HK-2 (cell line): ENCODE measurements around the gene MTMR3.

Source experiments
- DNase-seq: peaks from one replicate; pipeline ENCODE4 v3.0.0-alpha.2; 2018; ENCODE audit not compliant: unreplicated experiment

MTMR3 gene

DNA sequence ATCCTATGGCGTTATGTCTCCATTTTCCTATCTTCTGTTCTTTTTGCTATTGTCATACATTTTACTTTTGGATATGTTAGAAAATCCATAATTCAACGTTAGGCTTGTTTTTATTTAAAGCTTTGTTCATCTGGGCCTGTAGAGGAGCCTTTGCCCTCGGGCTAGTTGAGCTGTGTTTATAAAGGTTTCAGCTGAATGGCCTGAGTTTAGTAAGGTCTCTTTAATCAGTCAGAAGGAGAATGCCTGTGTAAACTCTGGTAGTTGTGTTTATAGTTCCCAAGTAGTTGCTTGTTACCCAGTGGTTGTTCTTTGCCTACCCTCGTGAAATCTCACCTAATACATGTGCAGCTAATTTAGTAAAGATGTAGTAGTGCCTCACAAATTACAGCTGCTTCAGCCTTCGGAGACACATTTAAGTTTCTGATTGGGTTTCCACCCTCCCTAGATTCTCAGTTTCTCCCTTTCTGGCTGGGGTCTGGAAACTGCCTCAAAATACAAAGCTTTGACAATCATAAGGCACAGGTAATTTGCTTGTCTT lies 33.1 kb downstream of the MTMR3 start:
- DNase-seq = no peak

DNA sequence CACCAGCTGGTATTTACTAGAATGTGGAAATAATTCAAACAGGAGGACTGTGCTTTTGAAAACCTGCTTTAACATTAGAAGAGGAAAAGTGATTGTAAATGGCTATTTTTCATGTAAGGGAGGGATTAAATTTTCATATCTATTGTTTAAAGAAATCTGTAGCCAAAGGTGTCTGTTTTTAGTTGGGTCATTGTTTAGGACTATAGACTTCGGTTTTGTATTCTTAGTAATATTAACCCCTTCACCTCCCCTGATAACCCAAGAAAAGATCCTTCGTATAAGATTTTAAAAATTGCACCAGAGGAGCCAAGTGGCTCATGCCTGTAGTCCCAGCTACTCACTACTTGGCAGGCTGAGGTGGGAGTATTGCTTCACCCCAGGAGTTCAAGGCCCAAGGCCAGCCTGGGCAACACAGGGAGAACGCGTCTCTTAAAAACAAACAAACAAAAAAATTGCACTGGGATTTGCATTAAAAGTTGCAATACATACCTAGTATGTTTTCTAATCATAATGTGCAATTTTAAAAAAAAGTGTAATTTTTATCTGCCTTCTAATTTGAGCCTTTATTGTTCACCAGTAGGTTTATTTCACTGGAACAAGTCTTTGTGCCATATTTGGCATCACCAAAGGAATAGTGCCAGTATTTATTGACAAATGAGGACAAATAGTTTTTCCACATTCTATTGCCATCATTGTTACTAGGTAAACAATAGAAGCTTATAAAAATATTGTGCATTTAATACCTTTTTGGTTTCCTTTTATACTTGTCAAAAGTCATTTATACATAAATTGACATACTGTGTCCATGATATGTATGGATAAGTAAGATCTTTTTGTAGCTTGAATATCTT lies 34.3 kb downstream of the MTMR3 start:
- DNase-seq = no peak

DNA sequence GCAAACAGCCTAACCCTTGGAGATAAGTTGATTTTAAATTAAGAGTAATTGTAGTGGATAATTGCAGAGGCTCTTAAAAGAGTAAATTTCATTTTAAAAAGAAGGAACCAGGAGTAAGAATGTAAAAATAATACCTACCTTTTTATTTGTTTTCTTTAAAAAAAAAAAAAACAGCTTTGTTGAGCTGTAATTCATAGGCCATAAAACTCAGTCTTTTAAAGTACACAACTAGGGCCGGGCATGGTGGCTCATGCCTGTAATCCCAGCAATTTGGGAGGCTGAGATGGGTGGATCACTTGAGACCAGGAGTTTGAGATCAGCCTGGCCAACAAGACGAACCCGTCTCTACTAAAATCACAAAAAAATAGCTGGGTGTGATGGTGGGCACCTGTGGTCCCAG lies 42.4 kb downstream of the MTMR3 start:
- DNase-seq = no peak

DNA sequence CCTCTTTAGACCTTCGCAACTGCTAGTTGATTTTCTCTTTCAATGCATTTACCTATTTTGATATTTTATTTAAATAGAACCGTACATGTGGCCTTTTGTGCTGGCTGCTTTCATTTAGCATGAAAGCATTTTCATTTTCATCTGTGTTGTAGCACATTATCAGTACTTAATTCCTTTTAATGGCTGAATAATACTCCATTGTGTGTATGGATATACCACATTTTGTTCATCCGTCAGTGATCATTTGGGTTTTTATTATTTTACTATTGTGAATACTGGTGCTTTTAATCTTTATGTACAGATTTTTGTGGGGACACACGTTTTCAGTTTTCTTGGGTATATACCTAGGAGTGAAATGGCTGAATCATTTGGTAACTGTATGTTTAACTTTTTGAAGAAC lies 43.1 kb downstream of the MTMR3 start:
- DNase-seq = no peak

DNA sequence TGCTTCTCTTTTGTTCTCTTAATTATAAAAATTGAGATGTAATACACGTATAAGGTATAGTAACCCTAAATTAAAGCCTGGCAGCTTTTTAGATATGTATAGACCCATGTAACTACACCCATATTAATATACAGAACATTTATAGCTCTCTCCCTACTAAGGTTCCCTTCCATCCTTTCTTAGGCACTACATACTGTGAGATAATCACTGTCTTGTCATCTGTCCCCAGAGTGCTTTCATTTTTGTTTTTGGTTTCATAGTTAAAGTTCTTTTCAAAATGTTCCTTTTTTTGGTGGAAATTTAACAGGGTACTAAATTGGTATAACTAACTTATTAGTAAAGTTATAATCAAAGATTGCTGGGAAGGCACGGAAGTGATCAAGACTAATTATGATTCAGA lies 49.2 kb downstream of the MTMR3 start:
- DNase-seq = no peak

DNA sequence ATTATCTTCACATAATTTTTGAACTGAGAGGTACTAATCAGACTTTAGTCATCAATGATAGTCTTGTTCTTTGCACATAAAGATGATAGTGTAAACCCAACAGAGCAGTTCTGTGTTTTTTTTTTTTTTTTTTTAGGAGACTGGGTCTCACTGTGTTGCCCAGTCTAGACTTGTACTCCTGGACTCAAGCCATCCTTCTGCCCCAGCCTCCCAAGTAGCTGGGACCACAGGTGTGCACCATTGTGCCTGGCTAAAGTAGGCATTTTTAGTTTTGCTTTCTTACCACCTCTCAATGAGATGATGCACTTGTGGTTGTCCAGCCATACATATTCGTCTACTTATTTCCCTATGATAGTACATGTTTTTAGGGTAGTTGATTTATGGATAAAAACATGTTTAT lies 50.6 kb downstream of the MTMR3 start:
- no peak for DNase-seq

DNA sequence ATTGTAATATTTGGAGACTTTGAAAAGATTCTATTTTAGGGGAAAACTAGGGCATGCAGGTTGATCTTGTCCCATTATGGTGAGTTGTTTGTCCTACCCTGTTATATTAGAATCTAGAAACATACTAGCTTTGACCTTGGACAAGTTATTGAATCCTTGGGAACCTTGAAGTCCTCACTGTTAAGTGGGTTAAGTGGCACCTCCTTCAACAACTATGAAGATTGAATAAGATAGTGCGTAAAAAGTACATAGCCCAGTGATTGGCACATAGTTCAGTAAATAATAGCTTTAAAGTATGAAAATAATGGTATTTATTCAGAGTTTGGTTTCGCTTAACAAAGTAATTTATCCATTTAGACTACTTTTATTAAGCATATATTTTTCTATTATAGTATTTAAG lies 51.6 kb downstream of the MTMR3 start:
- no peak for DNase-seq

DNA sequence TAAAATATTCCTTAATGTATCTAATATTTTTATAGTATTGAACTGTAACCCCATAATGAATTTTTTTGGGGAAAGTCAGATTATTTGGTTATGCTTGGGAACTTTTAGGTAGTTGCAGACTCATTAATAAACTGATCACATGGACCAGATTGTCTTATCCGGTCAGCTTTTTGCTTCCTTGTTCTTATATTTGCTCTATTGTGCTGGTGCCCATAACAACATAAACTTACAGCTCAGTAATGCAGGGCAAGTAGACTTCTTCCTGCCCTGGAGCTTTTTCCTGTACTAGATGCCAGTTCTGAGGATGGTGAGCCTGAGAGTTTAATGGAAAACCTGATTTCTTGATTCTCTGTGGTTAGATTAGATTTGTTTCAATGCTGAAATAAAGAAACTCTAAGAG lies 53.2 kb downstream of the MTMR3 start:
- no peak for DNase-seq

DNA sequence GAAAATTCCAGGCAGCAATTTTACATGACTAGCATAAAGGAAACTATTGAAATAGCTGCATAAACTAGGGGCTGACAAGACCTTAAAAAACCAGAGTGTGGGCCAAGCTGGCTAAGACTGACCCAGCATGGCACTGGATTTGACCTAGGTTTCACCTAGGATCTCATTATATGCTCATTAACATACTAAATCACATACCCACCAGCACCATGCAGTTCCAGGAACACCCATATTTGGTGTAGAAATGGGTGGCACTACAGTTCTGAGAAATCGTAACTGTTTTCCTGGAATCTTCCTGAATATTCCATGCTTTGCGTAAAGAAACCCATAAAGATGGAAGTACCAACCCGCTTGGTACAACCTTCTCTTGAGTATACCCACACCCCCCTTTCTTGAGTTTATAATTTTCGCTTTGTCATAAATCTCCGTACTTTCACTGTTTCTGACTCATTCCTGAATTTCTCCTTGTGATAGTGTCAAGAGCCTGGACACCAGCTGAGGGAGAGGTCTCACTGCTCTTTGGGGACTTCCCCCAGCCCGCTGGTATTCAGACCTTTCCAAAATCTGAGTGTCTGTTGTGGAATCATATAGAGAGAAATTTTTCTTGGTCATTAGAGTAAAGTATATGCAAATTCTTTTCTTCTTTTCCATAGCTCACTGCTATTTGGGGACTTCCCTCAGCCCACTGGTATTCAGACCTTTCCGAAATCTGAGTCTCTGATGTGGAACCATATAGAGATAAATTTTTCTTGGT lies 55.1 kb downstream of the MTMR3 start:
- no peak for DNase-seq

DNA sequence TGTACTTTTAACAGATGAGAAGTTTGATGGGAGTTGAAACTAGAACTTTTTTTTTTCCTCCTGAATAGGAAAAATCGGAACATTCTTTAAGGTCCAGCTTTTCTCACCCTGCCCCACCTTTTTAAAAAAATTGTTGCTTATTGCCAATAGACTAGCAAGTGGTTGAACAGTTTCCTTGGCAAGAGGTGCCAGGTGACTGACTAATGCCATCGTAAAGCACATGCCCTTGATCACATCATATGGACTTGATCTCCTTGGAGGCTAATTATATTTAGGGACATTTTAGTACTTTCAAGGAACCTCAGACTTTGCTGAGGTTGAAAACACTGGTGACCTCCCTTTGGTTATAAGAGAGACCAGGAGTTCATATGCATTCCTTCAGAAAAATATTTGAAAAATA lies 57.6 kb downstream of the MTMR3 start:
- no peak for DNase-seq

DNA sequence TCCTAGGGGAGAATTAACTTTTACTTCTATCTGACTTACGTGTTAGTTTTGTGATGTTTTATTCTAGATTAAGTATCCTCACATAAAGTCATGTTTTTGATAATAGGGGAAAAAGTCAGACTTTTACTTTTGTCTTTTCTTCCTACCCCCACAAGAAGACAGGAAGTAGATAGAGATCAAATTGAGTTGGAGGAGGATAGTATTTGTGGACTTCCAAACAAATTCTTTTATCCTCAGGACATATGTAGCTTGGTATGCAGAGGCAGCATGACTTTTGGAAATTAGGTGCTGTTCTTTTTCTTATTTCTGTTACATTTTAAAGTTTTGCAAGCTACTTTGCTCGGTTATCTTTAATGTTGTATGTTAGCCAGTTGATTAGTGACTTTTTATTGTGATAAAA lies 61.4 kb downstream of the MTMR3 start:
- no peak for DNase-seq

DNA sequence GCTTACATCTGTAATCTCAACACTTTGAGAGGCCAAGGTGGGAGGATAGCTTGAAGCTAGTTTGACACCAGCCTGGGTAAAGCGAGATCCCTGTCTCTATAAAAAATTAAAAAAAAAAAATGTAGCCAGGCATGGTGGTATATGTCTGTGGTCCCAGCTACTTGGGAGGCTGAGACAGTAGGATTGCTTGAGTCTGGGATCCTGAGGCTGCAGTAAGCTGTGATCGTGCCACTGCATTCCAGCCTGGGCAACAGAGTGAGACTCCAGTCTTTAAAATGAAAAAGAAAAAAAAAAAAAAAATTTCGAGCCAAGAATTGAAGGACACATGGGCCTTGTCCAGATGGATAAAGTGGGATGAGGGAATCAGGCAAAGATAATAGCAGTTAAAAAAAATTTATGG lies 62.5 kb downstream of the MTMR3 start:
- DNase-seq = no peak

DNA sequence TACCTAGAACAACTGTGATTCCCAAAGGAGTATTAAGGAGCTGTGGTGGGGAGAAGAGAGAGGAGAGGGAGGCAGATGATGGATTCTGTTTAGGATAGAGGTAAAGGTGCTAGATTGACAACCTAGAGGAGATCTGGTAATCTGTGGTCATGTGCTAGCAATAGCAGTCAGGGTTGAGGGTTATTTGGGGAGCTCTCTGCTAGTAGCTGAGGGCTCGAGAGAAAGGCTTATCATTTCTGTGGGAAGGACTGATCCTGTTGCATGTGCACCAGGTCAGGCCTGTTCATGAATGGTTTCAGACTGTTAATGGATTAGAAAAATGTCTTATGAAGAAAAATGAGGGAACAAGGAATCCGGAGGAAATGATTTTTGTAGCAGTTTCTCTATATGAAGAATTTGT lies 63.2 kb downstream of the MTMR3 start:
- DNase-seq = no peak

DNA sequence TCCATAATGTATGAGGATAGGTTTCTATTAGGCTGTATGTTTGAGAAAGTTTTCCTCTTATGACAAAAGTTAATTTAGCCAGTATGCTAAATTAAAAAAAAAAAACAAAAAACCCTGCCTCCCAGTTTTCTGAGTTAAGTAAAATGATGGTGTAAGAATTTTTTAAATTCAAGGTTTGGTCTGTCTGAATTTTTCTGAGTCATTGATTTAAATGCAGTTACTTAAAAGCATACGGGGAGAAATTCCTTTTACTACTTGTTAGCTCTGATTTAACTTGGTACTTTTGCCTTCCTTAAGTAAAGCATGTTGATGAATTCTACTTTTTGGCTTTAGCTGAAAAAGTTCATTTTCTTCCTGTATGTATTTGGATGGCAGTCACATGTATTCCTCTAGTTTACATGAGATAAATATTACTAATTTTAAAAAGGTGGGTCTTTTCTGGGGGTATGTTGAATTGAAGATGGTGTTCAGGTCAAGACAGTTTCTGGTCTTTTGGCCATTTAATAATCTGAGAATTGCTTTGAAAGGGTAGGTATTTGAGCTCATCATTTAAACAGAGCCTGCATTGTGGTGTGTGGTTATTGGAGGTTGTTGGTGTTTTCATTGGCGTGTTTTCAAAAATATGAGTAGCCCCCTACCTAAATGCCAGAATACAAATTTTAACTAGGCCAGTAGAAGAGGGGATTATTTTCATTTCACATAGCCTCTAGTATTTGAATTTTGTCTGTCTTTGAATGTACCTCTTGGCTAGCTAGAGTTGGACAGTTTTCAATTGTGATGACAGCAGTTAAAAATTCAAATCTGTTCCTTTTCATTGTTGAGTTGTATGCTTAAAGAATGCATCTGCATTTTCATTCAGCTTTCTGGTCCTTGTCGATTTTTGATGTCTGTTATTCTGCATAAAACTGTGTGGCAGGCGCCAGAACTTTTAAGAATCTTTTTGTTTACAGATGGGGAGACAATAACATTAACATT lies 64.7 kb downstream of the MTMR3 start:
- no peak for DNase-seq

DNA sequence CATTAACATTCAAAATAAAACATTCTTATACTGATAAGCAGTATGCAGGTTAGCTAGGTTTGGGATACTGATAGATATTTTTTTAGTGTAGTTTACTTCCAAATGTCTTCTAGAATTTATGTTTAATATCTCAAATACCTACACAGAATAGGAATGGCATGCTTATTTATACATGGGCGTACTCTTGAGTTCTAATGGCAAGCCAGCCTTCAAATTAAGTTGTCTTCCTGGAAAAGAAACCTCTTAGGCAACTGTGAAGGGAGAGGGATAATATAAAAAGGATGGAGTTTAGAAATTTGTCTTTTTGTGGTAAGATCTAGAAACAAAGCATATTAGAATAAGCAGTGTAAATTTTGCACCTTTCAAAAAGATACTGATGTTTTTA lies 65.4 kb downstream of the MTMR3 start:
- no peak for DNase-seq

DNA sequence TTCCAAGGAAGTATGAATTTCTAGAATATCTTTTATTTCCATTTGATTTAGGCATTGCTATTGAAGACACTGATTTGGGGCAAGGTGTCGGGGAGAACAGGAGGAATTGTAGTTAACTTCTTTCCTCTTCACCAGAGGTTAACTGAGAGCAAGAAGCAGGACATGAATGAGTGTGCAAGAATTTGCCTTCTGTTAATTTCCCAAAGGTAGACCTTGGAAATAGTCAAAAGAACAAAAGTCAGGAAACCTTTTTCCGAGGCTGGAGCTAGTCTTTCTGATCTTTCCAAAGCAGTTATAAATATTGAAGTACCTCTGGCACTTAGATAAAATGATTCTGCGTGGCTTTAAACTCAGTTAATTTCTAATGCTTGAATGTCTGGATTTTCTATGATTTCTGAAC lies 66.9 kb downstream of the MTMR3 start:
- DNase-seq = no peak

DNA sequence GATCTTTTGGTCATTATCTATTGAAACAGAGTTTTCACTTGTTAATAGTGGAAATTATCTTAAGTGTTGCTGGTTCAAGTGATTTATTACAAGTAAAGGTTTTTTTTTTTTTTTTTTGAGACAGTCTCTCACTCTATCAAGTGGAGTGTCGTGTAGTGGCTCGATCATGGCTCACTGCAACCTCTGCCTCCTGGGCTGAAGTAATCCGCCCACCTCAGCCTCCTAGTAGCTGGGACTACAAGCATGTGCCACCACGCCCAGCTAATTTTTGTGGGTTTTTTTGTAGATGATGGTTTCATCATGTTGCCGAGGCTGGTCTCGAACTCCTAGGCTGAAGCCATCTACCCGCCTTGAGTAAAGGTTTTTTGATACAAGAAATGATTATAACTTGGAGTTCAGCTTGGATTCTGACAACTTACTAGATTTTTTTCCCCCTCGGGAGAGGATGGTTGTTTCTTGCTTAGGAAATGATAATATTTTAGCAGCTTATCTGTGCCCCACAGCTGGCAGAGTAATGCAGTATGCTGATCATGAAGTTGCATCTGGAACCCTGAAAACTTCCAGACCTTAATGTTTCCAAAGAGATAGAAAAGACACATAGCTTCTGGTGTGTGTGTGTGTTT lies 68.9 kb downstream of the MTMR3 start:
- DNase-seq = no peak

DNA sequence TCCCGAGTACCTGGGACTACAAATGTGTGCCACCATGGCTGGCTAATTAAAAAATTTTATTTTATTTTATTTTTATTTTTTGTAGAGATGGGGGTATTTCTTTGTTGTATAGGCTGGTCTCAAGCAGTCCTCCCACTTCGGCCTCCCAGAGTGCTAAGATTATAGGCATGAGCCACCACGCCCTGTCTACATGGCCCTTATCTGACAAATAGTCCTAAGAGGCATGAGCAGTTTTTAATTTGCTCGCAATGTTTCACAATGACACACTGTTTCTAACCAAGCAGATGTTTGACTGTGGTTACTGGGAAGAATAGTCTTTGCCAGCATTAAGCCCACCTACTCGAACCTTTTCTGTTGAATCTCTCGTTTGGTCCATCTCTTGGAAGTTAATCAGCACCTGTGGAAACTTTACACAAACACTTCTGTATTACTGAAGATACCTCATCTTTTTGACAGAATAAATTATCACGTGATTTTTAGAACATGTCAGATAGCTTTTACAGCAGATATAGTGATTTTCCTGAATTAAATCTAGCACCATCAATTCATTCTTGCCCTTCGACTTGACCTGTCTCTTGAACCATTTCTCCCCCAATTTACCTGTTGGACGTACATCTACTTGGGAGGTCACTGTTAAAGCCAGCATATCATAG lies 71.4 kb downstream of the MTMR3 start:
- no peak for DNase-seq

DNA sequence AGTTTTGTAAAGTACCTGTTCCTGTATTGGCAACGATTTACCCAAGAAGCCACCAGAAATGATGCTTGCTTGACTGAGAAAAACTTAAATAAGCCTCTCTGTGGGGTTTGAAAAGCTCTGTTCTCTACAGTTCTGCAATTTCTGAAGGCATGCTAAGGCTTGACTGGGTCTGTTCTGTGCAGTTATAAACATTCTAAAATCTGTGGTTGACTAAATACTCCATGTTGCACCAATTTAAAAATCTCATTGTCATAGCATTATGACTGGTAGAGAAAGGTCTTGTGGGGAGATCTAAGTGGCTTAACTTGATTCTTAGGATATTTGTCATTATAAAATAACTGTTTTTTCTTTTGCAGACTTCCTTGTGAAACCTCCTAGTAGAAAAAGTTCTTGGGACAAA lies 73.7 kb downstream of the MTMR3 start:
- DNase-seq = no peak

DNA sequence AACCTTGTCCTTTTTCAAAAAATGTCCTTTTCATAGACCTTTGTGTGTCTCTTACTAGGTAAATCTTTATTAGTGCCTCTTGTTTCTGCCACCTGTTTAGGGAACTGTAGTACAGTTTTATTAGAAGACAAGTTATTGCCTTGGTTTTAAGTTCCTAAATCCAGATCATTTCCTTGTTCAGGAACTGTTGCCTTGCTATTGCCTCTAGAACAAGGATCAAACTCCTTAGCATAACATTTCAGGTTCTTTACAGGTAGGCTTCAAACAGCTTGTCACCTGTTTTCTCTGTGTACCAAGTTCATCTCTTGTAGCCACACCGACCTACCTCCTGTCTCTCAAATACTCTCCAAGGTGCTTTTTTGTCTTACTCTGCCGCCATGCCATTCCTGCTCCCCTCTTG lies 75.2 kb downstream of the MTMR3 start:
- DNase-seq = no peak

DNA sequence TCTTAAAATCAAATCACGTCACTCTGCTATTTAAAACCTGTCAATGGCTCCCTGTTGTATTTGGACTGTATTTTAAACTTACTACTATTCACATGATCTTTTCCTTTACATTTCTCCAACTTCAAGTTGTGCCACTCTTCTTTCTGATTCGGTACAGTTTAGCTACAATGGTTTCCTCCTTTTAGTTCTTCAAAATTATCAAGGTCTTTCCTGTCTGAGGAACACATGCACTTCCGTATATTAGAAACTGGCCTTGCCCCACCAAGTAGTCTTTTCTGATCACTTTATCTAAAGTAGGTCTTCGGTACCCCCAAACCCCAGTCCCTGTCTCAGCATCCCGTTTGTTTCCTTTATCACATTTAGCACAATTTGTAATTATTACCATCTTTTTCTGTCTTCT lies 81.8 kb downstream of the MTMR3 start:
- DNase-seq = no peak
